Measurements from ENCODE around the gene MAPK8. TPM values are rescaled to one million over a fixed set of nuclear protein-coding genes. Genes with fewer than 3 reads are reported as not detected.

MAPK8 gene
- total RNA-seq, 4 donors from 2014 or later, result 13.6 to 182 (median 41.7) TPM

GRCh38 chr10:48474765-48475365 lies 168.4 kb downstream of the MAPK8 start:
- TF ChIP-seq, protein P1, sequence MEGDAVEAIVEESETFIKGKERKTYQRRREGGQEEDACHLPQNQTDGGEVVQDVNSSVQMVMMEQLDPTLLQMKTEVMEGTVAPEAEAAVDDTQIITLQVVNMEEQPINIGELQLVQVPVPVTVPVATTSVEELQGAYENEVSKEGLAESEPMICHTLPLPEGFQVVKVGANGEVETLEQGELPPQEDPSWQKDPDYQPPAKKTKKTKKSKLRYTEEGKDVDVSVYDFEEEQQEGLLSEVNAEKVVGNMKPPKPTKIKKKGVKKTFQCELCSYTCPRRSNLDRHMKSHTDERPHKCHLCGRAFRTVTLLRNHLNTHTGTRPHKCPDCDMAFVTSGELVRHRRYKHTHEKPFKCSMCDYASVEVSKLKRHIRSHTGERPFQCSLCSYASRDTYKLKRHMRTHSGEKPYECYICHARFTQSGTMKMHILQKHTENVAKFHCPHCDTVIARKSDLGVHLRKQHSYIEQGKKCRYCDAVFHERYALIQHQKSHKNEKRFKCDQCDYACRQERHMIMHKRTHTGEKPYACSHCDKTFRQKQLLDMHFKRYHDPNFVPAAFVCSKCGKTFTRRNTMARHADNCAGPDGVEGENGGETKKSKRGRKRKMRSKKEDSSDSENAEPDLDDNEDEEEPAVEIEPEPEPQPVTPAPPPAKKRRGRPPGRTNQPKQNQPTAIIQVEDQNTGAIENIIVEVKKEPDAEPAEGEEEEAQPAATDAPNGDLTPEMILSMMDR (IDR thresholded peaks at IDR 0.05), result no peak
- no peak for TF ChIP-seq POLR2A (IDR thresholded peaks at IDR 0.05)
- no peak for DNase-seq

GRCh38 chr10:48475943-48476278 lies 169.4 kb downstream of the MAPK8 start:
- no peaks in the 10 kb centered on the region for H3K36me3 ChIP-seq
- H3K4me1 ChIP-seq, result no peaks in the 10 kb centered on the region
- TF ChIP-seq, protein P1 (IDR thresholded peaks at IDR 0.05), result no peak
- no peak for TF ChIP-seq POLR2A (IDR thresholded peaks at IDR 0.05)
- no peak for DNase-seq
- no peak overlapping the region for H3K27ac ChIP-seq
- no peaks in the 10 kb centered on the region for H3K9me3 ChIP-seq
- no peak overlapping the region for H3K4me3 ChIP-seq
- intact Hi-C loops (cut with DNase I; ENCODE audit: low total_unique reads), result no loop called here
- no peaks in the 10 kb centered on the region for H3K27me3 ChIP-seq

More at GRCh38 chr10:48474765-48475365, 168.4 kb downstream of the MAPK8 start:
- no peaks in the 10 kb centered on the region for H3K9me3 ChIP-seq
- H3K36me3 ChIP-seq, result no peaks in the 10 kb centered on the region
- no peaks in the 10 kb centered on the region for H3K27me3 ChIP-seq
- intact Hi-C loops (cut with DNase I; ENCODE audit: low total_unique reads), result no loop called here
- H3K27ac ChIP-seq, result no peak overlapping the region
- H3K4me1 ChIP-seq, result no peaks in the 10 kb centered on the region
- H3K4me3 ChIP-seq, result no peak overlapping the region

- H3K36me3 ChIP-seq, result no peaks in the 10 kb centered on the region
- intact Hi-C loops (cut with DNase I; ENCODE audit: low total_unique reads), result no loop called here
- H3K27me3 ChIP-seq, result no peaks in the 10 kb centered on the region
- DNase-seq, result peak in 1 of 2 donors; percentile 3
- TF ChIP-seq, protein P1 (IDR thresholded peaks at IDR 0.05), result no peak
- TF ChIP-seq POLR2A (IDR thresholded peaks at IDR 0.05), result no peak
- no peaks in the 10 kb centered on the region for H3K9me3 ChIP-seq
- H3K4me1 ChIP-seq, result no peaks in the 10 kb centered on the region
- H3K27ac ChIP-seq, result no peak overlapping the region
- no peak overlapping the region for H3K4me3 ChIP-seq
Observed at GRCh38 chr10:48476279-48476982, 170.0 kb downstream of the MAPK8 start.

GRCh38 chr10:48477141-48477540 lies 170.7 kb downstream of the MAPK8 start:
- intact Hi-C loops (cut with DNase I; ENCODE audit: low total_unique reads), result no loop called here
- Histone ChIP-seq H3K4me1 (no peaks in the 10 kb centered on the region), H3K36me3 (no peaks in the 10 kb centered on the region), H3K27ac (no peak overlapping the region), H3K4me3 (no peak overlapping the region), H3K27me3 (no peaks in the 10 kb centered on the region), H3K9me3 (no peaks in the 10 kb centered on the region)
- DNase-seq, result no peak
- no peak for TF ChIP-seq POLR2A (IDR thresholded peaks at IDR 0.05)
- TF ChIP-seq, protein P1 (IDR thresholded peaks at IDR 0.05), result no peak

GRCh38 chr10:48477616-48478015 lies 171.1 kb downstream of the MAPK8 start:
- Histone ChIP-seq H3K36me3 (no peaks in the 10 kb centered on the region), H3K4me1 (no peaks in the 10 kb centered on the region), H3K9me3 (no peaks in the 10 kb centered on the region), H3K27me3 (no peaks in the 10 kb centered on the region), H3K4me3 (no peak overlapping the region), H3K27ac (no peak overlapping the region)
- DNase-seq, result no peak
- intact Hi-C loops (cut with DNase I; ENCODE audit: low total_unique reads), result no loop called here
- TF ChIP-seq, protein P1 (IDR thresholded peaks at IDR 0.05), result no peak
- TF ChIP-seq POLR2A (IDR thresholded peaks at IDR 0.05), result no peak
